Measurements from ENCODE around the gene GPR45. TPM values are rescaled to one million over a fixed set of nuclear protein-coding genes. Genes with fewer than 3 reads are reported as not detected.
"Not testable (repeated sequence)": the region's sequence is repeated elsewhere in the genome, so short reads cannot be mapped to it uniquely, and the experiment has no call there.

The GPR45 gene
- polyA plus RNA-seq, 1 of the 3 experiments (the other 2 are of a cell fraction) = not detected

- Histone ChIP-seq H3K79me2 (ENCODE audit: insufficient read depth) (no peaks in the 10 kb centered on the region), H4K20me1 (ENCODE audit: insufficient read depth) (no peaks in the 10 kb centered on the region), H2AFZ (ENCODE audit: low read depth) (no peak overlapping the region), H3F3A (replicated peaks; ENCODE audit: insufficient read depth) (no peaks in the 10 kb centered on the region), H3K4me1 (ENCODE audit: control insufficient read depth in 1 of 2, insufficient read depth in 2 of 2, low read depth in 1 of 2, low read length in 1 of 2) (peaks cover 0 to 5% of the 10 kb centered on the region in 2 experiments; a peak in 1 of 4 replicates), H3K9ac (no peak overlapping the region), H3K9me3 (no peaks in the 10 kb centered on the region), H3K4me2 (no peak overlapping the region), H3K4me3 (ENCODE audit: low read depth in 2 of 2, low read length in 1 of 2) (no peak overlapping the region), H3K27ac (ENCODE audit: low read depth in 2 of 2, low read length in 1 of 2) (no peak overlapping the region), H3K36me3 (replicated peaks in 1 of 2; ENCODE audit: control insufficient read depth in 1 of 2, insufficient read depth in 2 of 2, low read length in 1 of 2) (no peaks in the 10 kb centered on the region), H3K9me2 (no peaks in the 10 kb centered on the region), H3K27me3 (ENCODE audit: insufficient read depth) (no peaks in the 10 kb centered on the region)
- TF ChIP-seq TCF12 (IDR thresholded peaks at IDR 0.05) (no peak), PBX3 (IDR thresholded peaks at IDR 0.05) (no peak), RFX5 (IDR thresholded peaks at IDR 0.05; ENCODE audit: low read length) (no peak)
- CTCF ChIA-PET = no interaction called here
- DNase-seq = no peak
- POLR2A ChIA-PET = no interaction called here
- 68% methylated on average over 4 of the region's 4 CpGs for WGBS (ENCODE audit: low lambda C conversion rate)
Observed at GRCh38 chr2:105249891-105250290, 8.3 kb downstream of the GPR45 start.

- H3K4me3 ChIP-seq (ENCODE audit: low read depth in 2 of 2, low read length in 1 of 2); H3K4me2 ChIP-seq; H2AFZ ChIP-seq (ENCODE audit: low read depth); H3K27ac ChIP-seq (ENCODE audit: low read depth in 2 of 2, low read length in 1 of 2); H3K27me3 ChIP-seq (ENCODE audit: insufficient read depth); H3K79me2 ChIP-seq (ENCODE audit: insufficient read depth); POLR2A ChIA-PET; H3K4me1 ChIP-seq (ENCODE audit: control insufficient read depth in 1 of 2, insufficient read depth in 2 of 2, low read depth in 1 of 2, low read length in 1 of 2); H3K9me3 ChIP-seq; DNase-seq; H3K36me3 ChIP-seq (replicated peaks in 1 of 2; ENCODE audit: control insufficient read depth in 1 of 2, insufficient read depth in 2 of 2, low read length in 1 of 2); H3F3A ChIP-seq (replicated peaks; ENCODE audit: insufficient read depth); H4K20me1 ChIP-seq (ENCODE audit: insufficient read depth); H3K9ac ChIP-seq; H3K9me2 ChIP-seq: not testable (repeated sequence)
- 93% methylated on average over 9 of the region's 43 CpGs for WGBS (ENCODE audit: low lambda C conversion rate)
- CTCF ChIA-PET = interaction anchor here (0.7 kb wide), 1 partner anchor 268 kb away, joined by 3 read pairs; no protein-coding TSS in a partner anchor
Observed at GRCh38 chr2:105251016-105251648, 9.6 kb downstream of the GPR45 start.

GRCh38 chr2:105252271-105252670 lies 10.7 kb downstream of the GPR45 start:
- WGBS (ENCODE audit: low lambda C conversion rate) = 100% methylated on average over 1 of the region's 2 CpGs
- H2AFZ ChIP-seq (ENCODE audit: low read depth) = no peak overlapping the region
- H3K4me3 ChIP-seq (ENCODE audit: low read depth in 2 of 2, low read length in 1 of 2) = no peak overlapping the region
- no peaks in the 10 kb centered on the region for H4K20me1 ChIP-seq (ENCODE audit: insufficient read depth)
- no peaks in the 10 kb centered on the region for H3F3A ChIP-seq (replicated peaks; ENCODE audit: insufficient read depth)
- H3K36me3 ChIP-seq (replicated peaks in 1 of 2; ENCODE audit: control insufficient read depth in 1 of 2, insufficient read depth in 2 of 2, low read length in 1 of 2) = no peaks in the 10 kb centered on the region
- no peaks in the 10 kb centered on the region for H3K9me3 ChIP-seq
- H3K9ac ChIP-seq = no peak overlapping the region
- H3K4me1 ChIP-seq (ENCODE audit: control insufficient read depth in 1 of 2, insufficient read depth in 2 of 2, low read depth in 1 of 2, low read length in 1 of 2) = peaks cover 0 to 5% of the 10 kb centered on the region in 2 experiments; a peak in 1 of 4 replicates
- no peak for DNase-seq
- TF ChIP-seq RCOR1 (IDR thresholded peaks at IDR 0.05; ENCODE audit: low read length) (no peak), MAX (IDR thresholded peaks at IDR 0.05; ENCODE audit: low read depth) (no peak), ZBTB33 (IDR thresholded peaks at IDR 0.05; ENCODE audit: borderline replicate concordance, low read depth) (no peak), REST (IDR thresholded peaks at IDR 0.05; ENCODE audit: low read depth, low read length) (no peak)
- no peaks in the 10 kb centered on the region for H3K27me3 ChIP-seq (ENCODE audit: insufficient read depth)
- H3K4me2 ChIP-seq = no peak overlapping the region
- H3K9me2 ChIP-seq = no peaks in the 10 kb centered on the region
- ChIA-PET POLR2A (no interaction called here), CTCF (no interaction called here)
- no peaks in the 10 kb centered on the region for H3K79me2 ChIP-seq (ENCODE audit: insufficient read depth)
- no peak overlapping the region for H3K27ac ChIP-seq (ENCODE audit: low read depth in 2 of 2, low read length in 1 of 2)

All from SK-N-SH (cell line).